ENCODE data around the gene KCNQ1.

Gene KCNQ1

DNA sequence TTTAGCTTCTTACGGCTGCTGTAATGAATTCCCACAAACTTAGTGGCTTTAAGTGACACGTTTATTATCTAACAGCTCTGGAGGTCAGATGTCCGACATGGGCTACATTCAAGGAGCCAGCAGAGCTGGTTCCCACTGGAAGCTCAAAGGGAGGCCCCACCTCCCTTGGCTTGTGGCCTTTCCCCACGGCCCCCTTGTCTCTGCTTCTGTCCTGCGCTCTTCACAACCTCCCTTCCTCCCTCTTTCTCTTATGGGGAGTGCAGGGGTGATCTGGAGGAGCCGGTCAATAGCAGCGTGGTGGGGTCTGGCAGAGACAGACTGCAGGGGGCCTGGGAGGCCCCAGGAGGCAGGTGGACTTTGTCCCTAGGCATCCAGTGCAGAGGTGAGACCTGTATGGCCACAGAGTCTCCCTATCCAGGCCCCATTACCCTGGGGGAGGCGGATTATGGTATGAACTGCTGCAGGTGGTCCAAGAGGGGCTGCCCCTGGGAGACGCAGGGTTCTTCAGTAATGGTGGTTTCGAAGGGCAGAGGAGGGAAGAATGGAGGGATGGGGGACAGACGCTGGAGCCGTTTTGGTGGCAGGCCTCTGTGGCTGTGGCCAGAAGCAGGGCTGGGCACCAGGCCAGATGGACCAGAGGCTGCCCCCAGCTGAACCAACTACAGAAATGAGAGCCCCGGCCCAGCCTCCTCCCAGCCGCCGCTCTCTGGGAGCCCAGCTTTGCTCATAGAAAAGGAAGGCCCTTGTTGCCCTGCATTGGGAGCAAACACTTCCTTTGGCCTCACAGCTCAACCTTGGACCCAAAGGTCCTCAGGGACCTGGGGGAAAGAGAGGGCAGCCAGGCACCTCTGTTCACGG, 285.7 kb downstream of the KCNQ1 start:
- no peak overlapping the region for H3K4me3 ChIP-seq (ENCODE audit: low read depth, low read length)
- TF ChIP-seq, protein P1, sequence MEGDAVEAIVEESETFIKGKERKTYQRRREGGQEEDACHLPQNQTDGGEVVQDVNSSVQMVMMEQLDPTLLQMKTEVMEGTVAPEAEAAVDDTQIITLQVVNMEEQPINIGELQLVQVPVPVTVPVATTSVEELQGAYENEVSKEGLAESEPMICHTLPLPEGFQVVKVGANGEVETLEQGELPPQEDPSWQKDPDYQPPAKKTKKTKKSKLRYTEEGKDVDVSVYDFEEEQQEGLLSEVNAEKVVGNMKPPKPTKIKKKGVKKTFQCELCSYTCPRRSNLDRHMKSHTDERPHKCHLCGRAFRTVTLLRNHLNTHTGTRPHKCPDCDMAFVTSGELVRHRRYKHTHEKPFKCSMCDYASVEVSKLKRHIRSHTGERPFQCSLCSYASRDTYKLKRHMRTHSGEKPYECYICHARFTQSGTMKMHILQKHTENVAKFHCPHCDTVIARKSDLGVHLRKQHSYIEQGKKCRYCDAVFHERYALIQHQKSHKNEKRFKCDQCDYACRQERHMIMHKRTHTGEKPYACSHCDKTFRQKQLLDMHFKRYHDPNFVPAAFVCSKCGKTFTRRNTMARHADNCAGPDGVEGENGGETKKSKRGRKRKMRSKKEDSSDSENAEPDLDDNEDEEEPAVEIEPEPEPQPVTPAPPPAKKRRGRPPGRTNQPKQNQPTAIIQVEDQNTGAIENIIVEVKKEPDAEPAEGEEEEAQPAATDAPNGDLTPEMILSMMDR (IDR thresholded peaks at IDR 0.05; ENCODE audit: borderline replicate concordance, insufficient read depth, low read depth, low read length) = no peak

DNA sequence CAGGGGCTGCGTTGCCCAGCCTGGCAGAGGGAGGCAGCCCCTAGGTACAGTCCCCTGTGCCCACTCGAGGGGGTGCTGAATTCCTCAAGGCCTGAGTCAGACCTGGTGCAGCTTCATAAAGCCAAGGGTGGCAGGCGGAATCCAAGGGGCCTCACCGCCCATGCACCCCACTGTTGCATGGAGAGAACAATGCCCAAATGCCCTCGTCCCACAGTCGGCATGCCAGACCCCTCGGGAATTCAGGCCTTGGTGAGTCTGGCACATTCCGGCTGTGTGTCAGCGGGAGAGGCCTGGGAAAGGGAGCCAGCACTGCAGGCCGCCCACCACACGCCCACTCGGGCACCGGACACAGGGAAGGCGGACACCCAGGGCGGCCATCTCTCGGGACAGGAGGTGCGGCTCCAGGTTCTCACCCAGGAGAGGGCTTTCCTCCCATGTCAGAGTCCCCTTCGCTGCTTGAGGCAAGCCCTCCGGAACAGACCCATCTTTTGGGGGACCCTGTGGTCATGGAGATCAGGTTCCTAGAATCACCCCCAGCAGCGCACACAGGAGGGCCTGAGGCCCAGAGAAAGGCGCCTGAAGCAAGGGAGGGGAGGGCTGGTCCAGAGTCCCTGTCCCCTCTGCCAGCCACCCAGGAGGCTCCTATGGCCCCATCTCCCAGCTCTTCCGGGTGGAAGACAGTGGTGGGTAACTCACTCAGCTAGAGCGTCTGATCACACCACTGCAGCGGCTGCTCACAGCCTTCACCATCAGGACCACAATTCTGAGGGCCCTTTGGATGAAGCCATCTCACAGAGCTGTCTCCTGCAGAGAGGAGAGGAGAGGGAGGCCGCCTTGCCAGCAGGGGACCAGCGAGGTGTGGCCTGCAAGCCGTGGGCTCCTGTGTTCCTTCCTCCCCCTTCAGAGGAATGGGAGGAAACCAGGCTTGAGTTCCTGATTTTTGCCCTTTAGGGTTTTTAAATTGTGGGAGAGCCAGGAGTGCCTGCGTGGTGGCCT, 286.6 kb downstream of the KCNQ1 start:
- H3K4me3 ChIP-seq (ENCODE audit: low read depth, low read length) = no peak overlapping the region
- TF ChIP-seq, protein P1 (IDR thresholded peaks at IDR 0.05; ENCODE audit: borderline replicate concordance, insufficient read depth, low read depth, low read length) = no peak

DNA sequence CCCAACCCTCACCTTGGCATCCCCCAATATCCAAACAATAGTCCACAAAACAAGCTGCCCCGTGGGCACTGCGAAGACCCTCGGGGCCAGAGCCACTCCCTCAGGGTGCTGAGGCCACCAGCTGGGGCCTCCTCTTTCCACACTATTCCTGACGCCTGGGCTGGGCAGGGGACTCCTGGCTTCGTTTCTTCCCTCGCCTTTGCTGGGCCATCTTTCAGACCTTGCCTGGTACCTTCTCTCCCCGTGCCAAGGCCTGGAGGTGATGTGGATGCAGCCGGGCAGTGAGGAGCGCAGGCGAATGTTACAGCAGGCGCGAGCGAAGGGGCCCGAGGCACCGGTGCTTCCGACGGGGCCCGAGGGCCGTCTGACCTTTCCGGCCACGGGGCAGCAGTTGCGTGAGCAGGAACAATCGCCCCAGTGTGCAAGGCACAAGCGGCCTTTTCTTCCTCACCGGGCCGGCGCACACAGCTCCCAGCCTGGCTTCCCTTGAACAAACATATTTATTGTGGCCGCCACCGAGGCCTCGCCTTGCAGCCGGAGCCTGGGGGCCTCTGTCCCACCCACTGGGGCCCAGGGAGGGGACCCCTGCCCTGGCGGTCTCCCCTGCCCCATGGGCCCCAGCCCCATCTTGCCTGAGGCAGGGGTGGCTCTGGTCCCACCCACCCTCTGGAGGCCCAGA, 287.6 kb downstream of the KCNQ1 start:
- TF ChIP-seq, protein P1 (IDR thresholded peaks at IDR 0.05; ENCODE audit: borderline replicate concordance, insufficient read depth, low read depth, low read length) = no peak
- no peak overlapping the region for H3K4me3 ChIP-seq (ENCODE audit: low read depth, low read length)

DNA sequence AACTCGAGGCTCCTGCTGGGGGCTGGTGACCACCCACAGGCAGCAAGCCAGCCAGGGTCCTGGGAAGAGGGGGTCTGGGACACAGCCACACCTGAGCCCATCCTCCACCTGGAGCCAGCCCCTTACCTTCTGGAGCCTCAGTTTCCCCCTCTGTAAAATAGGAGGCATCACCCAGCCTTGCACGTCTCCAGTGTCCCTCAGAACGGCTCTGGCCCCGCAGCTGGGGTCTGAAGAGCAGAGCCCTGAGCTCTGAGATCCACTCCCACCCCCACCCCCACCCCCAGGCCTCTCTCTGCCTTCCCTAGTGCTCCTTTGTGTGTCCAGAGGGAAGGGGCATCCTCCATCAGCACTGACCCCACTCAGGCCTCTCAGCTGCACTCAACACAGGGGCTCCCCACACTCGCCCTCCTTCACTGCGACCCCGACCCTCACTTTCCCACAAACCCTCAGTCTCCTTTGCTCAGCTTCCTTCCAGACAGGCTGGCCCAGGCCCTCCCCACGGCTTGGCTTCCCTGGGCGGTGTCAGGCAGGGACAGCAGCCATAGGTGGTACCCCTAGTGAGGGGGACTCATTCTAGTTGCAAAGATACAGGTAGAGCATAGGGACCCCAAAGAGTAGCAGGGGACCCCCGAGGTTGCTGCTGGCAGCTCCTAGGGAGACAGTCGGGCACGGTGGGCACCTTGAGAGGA, 288.3 kb downstream of the KCNQ1 start:
- no peak overlapping the region for H3K4me3 ChIP-seq (ENCODE audit: low read depth, low read length)
- TF ChIP-seq, protein P1 (IDR thresholded peaks at IDR 0.05; ENCODE audit: borderline replicate concordance, insufficient read depth, low read depth, low read length) = no peak

DNA sequence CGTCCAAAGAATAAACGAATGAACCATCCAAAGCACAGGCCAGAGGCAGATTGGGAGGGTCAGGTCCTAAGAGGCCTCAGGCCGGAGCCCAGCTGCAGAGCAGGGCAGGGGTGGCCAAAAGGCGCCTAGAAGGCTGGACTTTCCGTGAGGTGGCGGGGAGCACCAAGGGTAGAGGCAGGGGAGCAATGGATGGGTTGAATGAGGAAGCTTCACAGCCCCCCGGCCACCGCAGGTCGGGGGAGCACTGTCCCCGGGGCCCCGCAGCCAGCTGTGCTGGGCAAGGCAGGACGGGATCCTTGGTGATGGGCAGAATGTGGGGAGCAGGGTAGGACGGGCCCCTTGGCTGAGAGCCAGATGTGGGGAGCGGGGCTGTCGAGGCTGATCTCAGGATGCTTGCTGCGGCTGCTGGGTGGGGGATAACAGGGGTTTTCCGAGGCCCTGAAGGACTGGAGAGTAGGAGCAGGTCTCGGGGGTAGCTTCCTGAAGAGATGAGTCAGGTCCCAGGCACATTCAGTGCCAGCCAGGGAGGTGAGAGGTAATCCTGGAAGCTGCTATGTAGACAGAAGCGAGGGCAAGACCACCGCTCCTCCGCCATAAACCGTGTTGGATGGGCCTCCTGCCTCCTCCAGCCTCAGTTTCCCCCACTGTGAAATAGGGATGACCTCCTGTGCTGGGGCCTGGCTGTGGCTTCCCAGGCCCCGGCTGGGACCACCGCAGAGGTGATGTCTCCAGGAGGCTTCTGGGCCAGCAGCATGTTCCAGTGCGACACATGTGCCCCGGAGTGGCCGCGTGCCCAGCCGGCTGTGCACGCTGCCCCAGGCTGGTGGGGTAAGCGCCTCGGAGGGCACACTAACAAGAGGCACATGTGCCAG, 289.6 kb downstream of the KCNQ1 start:
- H3K4me3 ChIP-seq (ENCODE audit: low read depth, low read length) = no peak overlapping the region

More for the DNA sequence above, 289.6 kb downstream of the KCNQ1 start:
- TF ChIP-seq, protein P1 (IDR thresholded peaks at IDR 0.05; ENCODE audit: borderline replicate concordance, insufficient read depth, low read depth, low read length) = no peak

All from GM12875 (cell line).